Midbrain (tissue), 1 donor: Measurements from ENCODE around the gene UPK3BL2.
"Not testable (repeated sequence)": the region's sequence is repeated elsewhere in the genome, so short reads cannot be mapped to it uniquely, and the experiment has no call there.

Source experiments
- DNase-seq: peaks from one replicate; lab custom pipeline; 2025; lab: John Stamatoyannopoulos, UW

UPK3BL2 gene

DNA sequence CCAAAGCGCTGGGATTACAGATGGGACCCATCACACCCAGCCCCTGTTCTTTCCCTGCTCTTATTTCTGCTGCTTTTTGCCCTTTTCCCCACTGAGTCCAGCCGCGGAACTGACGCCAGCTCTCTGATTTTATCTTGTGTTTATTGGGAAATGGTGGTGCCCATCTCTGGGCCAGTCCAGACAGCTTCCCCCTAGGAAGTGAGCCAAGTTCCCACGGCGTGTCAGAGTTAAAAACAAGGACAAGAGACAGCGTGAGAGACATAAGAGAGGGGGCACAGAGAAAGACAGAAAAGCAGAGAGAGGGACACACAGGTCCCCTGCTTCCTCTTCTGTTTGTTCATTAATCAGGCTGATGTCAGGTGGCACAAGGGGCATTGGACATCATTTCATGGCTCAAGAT lies 11.9 kb downstream of the UPK3BL2 start:
- DNase-seq = not testable (repeated sequence)

DNA sequence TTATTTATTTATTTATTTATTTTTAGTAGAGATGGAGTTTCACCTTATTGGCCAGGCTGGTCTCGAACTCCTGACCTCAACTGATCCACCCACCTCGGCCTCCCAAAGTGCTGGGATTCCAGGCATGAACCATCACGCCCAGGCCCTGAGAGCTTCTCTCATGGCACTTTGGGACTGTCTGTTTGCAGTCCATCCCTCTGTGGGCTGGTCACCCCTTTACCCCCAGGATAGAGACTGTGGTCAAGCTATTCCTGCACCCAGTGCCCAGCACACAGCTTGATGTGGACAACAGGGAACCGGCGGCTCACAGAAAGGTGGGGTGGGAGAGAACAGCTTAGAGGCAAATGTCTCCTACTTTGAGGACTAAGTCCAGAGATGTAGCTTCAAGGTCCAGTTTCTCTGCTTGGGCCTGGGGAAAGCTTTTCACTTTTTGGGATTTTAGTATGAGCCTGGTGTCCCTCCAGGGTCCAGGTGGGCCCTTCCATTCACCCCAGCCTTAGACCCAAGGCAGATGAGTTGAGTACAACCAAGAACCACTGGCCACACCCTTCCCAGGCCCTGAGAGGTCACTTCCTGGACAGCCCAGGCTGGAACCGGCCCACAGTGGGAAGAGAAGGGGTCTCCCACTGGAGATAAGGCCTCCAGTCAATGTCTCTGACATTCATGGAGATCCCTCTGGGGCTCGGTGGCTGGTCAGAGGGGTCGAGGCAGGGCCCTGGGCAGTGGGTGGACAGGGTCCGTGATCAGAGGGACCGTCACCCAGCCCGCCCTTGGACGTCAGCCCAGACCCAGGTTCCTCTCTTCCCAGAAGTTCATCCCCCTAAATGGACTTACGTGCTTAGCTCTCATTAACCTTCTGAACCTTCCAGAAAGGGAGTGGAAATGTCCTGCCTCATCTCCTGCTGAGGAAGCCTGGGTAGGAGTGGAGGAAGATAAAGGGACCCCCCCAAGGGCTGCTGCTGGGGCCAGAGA lies 15.4 kb downstream of the UPK3BL2 start:
- DNase-seq = not testable (repeated sequence)

GRCh38 chr7:102527182-102527581 lies 16.3 kb downstream of the UPK3BL2 start:
- not testable (repeated sequence) for DNase-seq

GRCh38 chr7:102524803-102525202 lies 18.7 kb downstream of the UPK3BL2 start:
- DNase-seq = not testable (repeated sequence)

DNA sequence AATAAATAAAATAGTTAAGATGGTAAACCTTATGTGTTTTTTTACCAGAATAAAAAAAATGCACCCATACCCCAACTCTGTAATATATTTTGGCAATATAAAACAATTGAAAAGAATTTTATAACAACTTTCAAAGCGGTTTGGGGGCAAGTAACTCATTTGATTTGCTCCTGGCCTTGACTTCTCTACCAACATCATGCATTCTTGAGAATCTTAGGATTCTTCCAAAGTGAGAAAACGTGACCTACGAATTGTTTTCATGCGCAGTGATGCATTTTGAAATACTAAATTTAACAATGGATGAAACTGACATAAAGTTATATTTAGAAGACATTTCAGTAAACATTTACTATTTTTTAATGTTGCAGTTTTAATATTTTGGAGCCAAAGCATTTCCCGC lies 22.7 kb downstream of the UPK3BL2 start:
- not testable (repeated sequence) for DNase-seq

DNA sequence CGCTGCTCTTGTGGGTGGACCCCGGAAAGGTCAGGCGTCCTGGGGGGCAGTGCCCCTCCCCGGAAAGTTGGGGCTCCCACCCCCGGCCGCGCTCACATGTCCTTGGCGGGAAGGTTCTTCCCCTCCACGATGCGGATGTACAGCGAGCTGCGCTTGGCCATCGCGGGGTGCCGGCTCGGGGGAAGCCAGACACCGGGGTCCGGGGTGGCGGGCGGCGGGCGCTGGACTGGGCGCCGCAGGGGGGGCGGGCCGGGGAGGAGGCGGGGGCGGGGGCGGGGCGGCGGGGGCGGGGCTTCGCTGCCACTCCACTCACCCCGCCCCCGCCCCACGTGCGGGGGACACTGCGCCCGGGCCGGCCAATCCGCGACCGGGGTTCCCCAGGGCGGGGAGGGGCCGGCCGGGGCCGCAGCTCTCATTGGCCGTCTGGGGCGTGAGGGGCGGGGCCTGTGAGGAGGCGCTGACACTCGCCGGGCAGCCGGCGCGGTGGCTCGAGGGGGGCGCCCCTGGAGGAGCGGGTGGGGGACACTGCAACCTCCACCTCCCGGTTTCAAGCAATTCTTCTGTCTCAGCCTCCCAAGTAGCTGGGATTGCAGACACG lies 25.8 kb downstream of the UPK3BL2 start, which contains the start of gene RASA4B:
Gene RASA4B (minus strand): TSS at position 228 of the 598 bp plus-strand sequence. CDS start 67 bp downstream, at position 161.
- DNase-seq = not testable (repeated sequence)

DNA sequence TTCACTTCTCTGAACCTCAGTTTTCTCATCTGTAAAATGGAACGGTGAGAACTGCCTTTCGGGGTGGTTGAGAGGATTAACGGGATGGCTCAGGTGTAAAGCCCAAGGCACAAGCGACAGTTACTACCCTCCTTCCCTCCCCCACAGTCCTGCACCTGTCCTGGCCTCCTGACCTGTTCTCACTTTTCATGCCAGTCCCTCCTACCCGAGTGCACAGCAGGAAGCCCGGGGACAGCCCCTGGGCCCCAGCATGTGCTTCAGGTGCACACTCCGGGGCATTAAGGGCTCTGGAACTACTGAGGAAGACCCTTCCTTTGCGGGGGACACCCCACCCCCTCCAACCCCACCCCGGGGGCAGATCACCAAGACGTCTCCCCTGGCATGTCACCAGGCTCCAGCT lies 26.5 kb downstream of the UPK3BL2 start:
- not testable (repeated sequence) for DNase-seq

DNA sequence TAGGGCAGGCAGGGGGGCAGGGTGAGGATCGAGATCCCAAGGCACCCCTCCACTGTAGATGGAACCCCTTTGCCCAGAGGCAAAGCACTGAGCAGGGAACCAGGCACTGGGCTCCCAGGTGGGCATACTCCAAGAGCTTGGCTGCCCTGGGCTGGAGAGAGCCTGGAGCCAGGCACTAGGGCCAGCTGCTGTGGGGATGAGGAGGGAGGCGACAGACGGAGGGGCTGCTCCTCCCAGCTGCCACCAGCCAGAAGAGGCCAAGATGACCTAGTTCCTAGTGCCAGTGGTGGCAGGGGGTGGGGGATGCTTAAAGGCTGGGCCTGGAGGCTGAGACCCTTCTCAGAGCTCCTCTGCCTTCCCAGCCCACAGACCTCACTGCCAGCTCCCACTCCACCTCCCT lies 27.6 kb downstream of the UPK3BL2 start:
- DNase-seq = not testable (repeated sequence)

DNA sequence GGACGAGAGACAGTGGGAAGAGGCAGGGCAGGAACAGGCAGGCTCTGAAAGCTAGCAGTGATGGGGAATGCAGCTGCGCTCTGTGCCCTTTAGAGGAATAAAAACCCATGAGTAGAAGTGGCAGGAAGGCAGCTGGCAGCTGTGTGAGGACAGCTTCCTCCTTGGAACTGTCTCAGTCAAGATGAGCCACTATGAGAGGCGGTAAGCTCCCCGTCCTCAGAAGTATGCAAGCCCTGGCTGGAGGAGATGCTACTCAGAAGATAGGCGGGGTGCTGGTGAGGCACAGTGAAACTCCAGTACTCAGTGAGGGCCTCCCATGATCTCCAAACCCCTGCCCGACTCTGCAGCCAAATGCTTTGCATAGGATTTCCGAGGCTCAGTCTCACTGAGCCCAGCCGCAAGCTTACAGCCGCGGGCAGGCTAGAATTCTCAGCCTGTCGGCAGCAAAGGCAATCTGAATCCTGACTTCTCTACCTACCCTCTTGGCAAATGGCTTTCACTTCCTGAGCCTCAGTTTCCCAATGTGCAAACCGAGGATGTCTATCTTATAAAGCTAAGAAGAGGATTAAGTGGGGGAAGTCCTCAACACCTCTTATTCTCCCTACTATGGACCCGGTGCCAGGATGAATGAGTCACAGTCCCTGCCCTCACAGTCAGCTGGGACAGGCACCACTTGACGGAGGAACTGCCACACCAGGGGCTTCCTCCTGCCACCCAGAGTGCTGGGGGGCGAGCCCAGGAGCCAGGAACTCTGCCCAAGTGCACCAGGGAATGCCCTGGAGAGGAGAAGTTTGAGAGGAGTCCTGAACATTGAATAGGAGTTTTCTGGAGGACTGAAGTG lies 28.4 kb downstream of the UPK3BL2 start:
- DNase-seq = not testable (repeated sequence)

DNA sequence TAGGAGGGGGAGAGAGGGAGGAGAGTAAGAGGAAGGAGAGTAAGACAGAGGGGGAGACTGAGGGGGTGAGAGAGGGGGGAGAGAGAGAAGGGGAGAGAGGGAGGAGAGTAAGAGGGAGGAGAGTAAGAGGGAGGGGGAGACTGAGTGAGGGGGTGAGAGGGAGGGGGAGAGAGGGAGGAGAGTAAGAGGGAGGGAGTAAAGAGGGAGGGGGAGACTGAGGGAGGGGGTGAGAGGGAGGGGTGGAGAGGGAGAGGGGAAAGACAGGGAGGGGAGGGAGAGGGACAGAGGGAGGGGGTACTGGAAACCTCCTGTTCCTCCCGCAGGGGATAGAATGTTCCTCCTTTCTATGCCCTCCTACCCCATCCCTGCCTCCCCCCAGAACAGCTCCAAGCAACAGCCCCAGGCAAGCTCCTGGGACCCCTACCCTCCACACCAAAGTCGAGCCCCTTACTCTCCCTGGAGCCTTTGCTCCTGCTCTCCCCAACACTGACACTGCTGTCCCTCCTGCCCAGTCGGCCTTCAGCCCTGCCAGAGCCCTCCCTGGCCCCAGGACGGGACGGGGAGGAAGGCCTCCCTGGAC lies 30.8 kb downstream of the UPK3BL2 start:
- not testable (repeated sequence) for DNase-seq

DNA sequence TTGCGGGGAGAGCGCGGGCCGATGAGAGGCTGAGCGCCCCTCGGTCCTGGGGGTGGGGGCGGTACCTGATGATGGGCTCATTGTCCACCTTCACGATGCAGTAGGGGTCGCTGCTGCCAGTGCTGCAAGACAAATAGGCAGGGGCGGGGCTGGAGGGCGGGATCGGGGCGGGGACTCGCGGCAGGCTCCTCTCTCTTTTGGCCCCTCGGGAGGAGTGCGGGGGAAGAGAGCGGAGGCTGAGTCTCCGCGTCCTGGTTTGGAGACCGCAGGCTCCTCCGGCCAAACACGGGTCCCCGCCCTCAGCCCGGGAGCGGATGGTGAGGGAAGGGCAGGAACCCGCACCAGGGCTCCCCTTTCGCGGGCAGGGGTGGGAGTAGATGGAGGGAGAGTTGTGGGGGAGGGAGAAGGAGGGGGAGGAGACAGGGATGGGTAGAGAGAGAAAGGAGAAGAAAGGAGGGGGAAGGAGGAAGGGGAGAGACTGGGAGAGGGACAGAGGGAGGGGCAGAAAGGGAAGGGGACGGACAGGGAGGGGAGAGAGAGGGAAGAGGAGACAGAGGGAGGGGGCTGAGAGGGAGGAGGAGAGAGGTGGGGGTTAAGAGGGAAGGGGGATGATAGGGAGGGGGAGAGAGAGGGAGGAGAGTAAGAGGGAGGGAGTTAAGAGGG lies 31.5 kb downstream of the UPK3BL2 start:
- not testable (repeated sequence) for DNase-seq

DNA sequence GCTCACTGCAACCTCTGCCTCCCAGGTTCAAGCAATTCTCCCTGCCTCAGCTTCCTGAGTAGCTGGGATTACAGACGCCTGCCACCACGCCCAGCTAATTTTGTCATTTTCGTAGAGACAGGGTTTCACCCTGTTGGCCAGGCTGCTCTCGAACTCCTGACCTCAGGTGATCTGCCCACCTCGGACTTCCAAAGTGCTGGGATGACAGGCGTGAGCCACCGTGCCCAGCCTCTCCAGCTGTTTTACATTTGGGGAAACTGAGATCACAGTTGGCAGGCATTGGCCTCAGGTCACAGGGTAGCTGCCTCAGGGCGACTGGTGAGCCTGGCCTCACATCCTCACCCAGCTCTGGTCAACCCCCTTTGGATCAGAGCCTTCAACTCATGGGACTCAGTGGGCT lies 32.9 kb downstream of the UPK3BL2 start:
- DNase-seq = not testable (repeated sequence)

GRCh38 chr7:102507410-102508088 lies 35.9 kb downstream of the UPK3BL2 start:
- DNase-seq = not testable (repeated sequence)

GRCh38 chr7:102505298-102506185 lies 38.0 kb downstream of the UPK3BL2 start:
- not testable (repeated sequence) for DNase-seq

DNA sequence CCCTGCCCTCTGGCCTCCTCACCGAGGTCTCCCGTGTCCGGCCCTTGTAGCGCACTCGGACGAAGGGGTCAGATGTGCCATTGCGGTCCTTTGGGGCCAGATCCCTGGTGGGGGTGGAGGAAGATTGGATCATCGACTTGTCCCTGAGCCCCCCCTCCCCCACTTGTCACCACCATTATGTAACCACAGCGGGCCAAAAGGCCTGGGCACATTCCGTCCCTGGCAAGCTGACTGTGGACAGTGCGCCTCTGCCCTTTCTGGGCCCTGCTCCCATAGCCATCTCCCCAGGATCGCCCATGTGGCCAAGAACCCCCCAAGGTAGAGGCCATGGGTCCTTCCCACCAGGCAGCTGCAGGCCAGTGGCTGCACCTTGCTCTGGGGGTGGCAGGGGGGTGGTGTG lies 40.4 kb downstream of the UPK3BL2 start:
- DNase-seq = not testable (repeated sequence)

DNA sequence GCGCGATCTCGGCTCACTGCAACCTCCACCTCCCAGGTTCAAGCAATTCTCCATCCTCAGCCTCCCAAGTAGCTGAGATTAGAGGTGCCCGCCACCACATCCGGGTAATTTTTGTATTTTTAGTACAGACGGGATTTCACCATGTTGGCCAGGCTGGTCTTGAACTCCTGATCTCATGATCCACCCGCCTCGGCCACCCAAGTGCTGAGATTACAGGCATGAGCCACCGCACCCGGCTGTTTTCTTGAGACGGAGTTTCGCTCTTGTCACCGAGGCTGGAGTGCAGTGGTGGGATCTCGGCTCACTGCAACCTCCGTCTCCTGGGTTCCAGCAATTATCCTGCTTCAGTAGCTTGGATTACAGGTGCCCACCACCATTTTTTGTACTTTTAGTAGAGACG lies 45.2 kb downstream of the UPK3BL2 start:
- DNase-seq = not testable (repeated sequence)

GRCh38 chr7:102497308-102497707 lies 46.2 kb downstream of the UPK3BL2 start:
- DNase-seq = not testable (repeated sequence)

- not testable (repeated sequence) for DNase-seq
Observed at GRCh38 chr7:102496861-102497260, 46.6 kb downstream of the UPK3BL2 start.

GRCh38 chr7:102494473-102495149 lies 48.9 kb downstream of the UPK3BL2 start:
- not testable (repeated sequence) for DNase-seq
